Cerebellar cortex (tissue), 1 donor: ENCODE measurements around the gene POMGNT1.
"Not testable (repeated sequence)": the region's sequence is repeated elsewhere in the genome, so short reads cannot be mapped to it uniquely, and the experiment has no call there.

ENCODE experiments used
- DNase-seq: peaks from one replicate; pipeline ENCODE4 v3.0.0-alpha.2; 2015; ENCODE audit warnings: low spot score

Gene POMGNT1

GRCh38 chr1:46197964-46198811 lies at the start of gene POMGNT1:
Gene POMGNT1 (minus strand): TSS chr1:46198434. CDS start chr1:46197821, 613 bp downstream.
- peak; percentile 63 for DNase-seq

GRCh38 chr1:46247436-46248121 lies 49.3 kb upstream of the POMGNT1 start, which contains the start of gene RAD54L:
Gene RAD54L (plus strand): TSS chr1:46247763. CDS start chr1:46248406, 643 bp downstream.
- DNase-seq, result peak; percentile 99

- no peak for DNase-seq
Measured at GRCh38 chr1:46246548-46247435, 48.6 kb upstream of the POMGNT1 start.

- DNase-seq, result not testable (repeated sequence)
Measured at GRCh38 chr1:46246136-46246535, 47.9 kb upstream of the POMGNT1 start.

- peak; percentile 31 for DNase-seq
Measured at GRCh38 chr1:46244656-46245371, 46.6 kb upstream of the POMGNT1 start.

GRCh38 chr1:46243831-46244230 lies 45.6 kb upstream of the POMGNT1 start:
- not testable (repeated sequence) for DNase-seq

GRCh38 chr1:46242918-46243317 lies 44.7 kb upstream of the POMGNT1 start:
- no peak for DNase-seq

GRCh38 chr1:46241733-46242132 lies 43.5 kb upstream of the POMGNT1 start:
- not testable (repeated sequence) for DNase-seq

GRCh38 chr1:46238865-46239264 lies 40.6 kb upstream of the POMGNT1 start:
- DNase-seq, result not testable (repeated sequence)

GRCh38 chr1:46236882-46237281 lies 38.6 kb upstream of the POMGNT1 start:
- DNase-seq, result no peak

- DNase-seq, result not testable (repeated sequence)
Measured at GRCh38 chr1:46231231-46231630, 33.0 kb upstream of the POMGNT1 start.

- no peak for DNase-seq
Measured at GRCh38 chr1:46224966-46225365, 26.7 kb upstream of the POMGNT1 start.

GRCh38 chr1:46223472-46223943 lies 25.3 kb upstream of the POMGNT1 start:
- DNase-seq, result peak; percentile 93

- DNase-seq, result not testable (repeated sequence)
Measured at GRCh38 chr1:46223055-46223454, 24.8 kb upstream of the POMGNT1 start.

GRCh38 chr1:46221749-46222148 lies 23.5 kb upstream of the POMGNT1 start:
- DNase-seq, result no peak

- no peak for DNase-seq
Measured at GRCh38 chr1:46220808-46221207, 22.6 kb upstream of the POMGNT1 start.

- no peak for DNase-seq
Measured at GRCh38 chr1:46219551-46220520, 21.6 kb upstream of the POMGNT1 start.

- no peak for DNase-seq
Measured at GRCh38 chr1:46218443-46218842, 20.2 kb upstream of the POMGNT1 start.

GRCh38 chr1:46215504-46215903 lies 17.3 kb upstream of the POMGNT1 start:
- no peak for DNase-seq

- DNase-seq, result no peak
Measured at GRCh38 chr1:46211051-46211450, 12.8 kb upstream of the POMGNT1 start.
